C4-2B (cell line): ENCODE results near the gene DARS2.

Source experiments
- H3K27ac ChIP-seq: fragments of 450-650 bp; 2 replicates; pipeline ENCODE4 v1.5.1; 2017
- ZFX ChIP-seq: fragments of 450-650 bp; IDR thresholded peaks from 2 replicates; pipeline ENCODE4 v1.6.1; 2017
- TF ChIP-seq, protein P1 (sequence below): fragments of 450-650 bp; conservative IDR thresholded peaks from 2 replicates; pipeline ENCODE4 v1.5.1; 2017; ENCODE audit warnings: mild to moderate bottlenecking

Gene DARS2

DNA sequence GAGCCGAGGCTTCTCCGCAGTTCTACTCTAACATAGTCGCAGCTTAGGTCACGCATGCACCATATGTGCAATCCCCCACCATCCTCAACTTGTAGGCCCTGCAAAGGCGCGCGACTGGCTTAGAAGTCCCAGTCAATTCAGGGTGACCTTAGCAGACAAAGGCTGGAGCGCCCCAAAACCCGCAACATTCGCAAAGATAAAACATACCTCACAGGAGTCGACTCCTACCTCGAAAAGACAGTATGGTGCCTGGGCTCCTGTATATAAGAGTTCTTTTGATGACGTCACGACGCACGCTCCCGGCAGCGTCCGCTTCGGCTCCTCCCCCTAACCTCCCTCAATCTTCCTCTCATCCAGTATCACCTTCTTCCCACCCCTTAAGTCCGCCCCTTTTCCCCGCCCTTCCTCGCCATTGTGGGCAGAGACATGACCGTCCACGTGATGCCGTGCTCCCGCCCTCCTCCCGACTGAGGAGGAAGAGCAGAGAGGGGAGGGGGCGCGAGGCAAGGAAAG, 43.3 kb downstream of the DARS2 start, which contains the start of gene GAS5:
Gene GAS5, minus strand, starts transcription at position 237 of the 513 bp plus-strand sequence.
- TF ChIP-seq ZFX = no peak
- TF ChIP-seq, protein P1, sequence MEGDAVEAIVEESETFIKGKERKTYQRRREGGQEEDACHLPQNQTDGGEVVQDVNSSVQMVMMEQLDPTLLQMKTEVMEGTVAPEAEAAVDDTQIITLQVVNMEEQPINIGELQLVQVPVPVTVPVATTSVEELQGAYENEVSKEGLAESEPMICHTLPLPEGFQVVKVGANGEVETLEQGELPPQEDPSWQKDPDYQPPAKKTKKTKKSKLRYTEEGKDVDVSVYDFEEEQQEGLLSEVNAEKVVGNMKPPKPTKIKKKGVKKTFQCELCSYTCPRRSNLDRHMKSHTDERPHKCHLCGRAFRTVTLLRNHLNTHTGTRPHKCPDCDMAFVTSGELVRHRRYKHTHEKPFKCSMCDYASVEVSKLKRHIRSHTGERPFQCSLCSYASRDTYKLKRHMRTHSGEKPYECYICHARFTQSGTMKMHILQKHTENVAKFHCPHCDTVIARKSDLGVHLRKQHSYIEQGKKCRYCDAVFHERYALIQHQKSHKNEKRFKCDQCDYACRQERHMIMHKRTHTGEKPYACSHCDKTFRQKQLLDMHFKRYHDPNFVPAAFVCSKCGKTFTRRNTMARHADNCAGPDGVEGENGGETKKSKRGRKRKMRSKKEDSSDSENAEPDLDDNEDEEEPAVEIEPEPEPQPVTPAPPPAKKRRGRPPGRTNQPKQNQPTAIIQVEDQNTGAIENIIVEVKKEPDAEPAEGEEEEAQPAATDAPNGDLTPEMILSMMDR = no peak
- peak within 1 kb of the TSS; percentile 90 for H3K27ac ChIP-seq

DNA sequence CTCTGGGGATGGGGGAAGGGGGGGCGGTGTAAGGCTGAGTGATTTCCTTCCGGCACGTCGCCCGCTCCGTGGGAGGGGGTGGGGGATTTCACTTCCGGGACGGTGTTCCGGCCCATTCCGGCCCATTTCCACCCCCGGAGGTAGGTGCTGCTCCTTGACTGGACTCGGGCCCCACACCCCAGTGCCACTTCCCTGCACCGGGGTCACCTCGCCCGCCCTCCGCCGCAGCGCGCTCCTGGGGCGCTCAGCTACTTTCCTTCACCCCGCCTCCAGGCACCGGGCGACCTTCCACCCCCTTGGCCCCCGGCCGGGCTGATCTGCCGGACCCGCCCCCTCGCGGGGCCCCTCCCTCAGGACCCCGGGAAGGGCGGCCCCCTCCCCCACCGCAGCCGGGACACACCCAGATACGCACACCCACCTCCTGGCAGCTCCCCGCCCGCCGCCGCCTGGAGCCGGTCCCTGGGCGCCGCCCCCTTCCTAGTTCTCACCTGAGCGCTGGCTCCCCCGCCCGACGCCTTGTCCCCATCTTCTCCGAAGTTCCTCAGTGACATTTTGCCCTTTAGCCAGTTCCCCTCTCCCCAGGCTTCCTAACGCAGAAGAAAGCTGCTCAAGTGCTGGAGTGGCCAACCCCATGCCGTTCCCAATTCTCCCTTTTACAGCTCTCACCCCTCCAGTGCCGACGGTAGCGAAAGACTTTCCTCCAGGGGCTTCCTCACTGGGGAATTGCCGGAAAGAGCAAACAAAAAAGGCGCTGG, 44.0 kb downstream of the DARS2 start, which contains the start of gene ZBTB37:
Gene ZBTB37, plus strand, starts transcription at position 115 of the 755 bp plus-strand sequence. CDS start 1,846 bp downstream, outside the sequence.
- TF ChIP-seq, protein P1 = no peak
- TF ChIP-seq ZFX = no peak
- H3K27ac ChIP-seq = peak within 1 kb of the TSS; percentile 90

DNA sequence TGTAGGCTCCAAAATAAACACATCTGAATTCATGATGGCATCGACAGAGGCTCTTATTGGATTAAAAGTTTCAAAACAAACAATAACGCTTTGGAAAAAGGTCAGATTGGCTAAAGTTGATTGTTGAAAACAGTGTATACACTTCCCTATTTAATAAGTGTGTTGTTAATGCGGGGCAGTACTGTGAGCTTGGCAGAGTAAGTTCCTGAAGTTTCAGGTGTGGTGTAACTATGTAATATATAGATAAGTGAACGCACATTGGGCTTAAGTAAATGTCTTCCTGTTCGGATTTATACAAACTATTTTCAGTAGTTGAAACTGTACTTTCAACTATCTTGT, 44.5 kb downstream of the DARS2 start:
- peak overlapping the region; percentile 90 for H3K27ac ChIP-seq
- TF ChIP-seq, protein P1 = no peak
- TF ChIP-seq ZFX = no peak

DNA sequence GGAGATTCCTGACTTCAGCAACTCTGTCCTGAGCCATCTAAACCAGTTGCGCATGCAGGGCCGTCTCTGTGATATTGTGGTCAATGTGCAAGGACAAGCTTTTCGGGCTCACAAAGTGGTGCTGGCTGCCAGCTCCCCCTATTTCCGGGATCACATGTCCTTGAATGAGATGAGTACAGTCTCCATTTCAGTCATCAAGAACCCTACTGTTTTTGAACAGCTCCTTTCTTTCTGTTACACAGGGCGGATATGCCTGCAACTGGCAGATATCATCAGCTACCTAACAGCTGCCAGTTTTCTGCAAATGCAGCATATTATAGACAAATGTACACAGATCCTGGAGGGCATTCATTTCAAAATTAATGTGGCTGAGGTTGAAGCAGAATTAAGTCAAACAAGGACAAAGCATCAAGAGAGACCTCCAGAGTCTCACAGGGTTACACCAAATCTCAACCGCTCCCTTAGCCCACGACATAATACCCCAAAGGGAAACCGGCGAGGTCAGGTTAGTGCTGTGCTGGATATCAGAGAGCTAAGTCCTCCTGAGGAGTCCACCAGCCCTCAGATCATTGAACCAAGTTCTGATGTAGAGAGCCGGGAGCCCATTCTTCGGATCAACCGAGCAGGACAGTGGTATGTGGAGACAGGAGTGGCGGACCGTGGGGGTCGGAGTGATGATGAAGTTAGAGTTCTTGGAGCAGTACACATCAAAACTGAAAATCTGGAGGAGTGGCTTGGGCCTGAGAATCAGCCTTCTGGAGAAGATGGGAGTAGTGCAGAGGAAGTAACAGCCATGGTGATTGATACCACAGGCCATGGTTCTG, 46.0 kb downstream of the DARS2 start:
- peak overlapping the region; percentile 71 for H3K27ac ChIP-seq
- TF ChIP-seq, protein P1 = no peak

DNA sequence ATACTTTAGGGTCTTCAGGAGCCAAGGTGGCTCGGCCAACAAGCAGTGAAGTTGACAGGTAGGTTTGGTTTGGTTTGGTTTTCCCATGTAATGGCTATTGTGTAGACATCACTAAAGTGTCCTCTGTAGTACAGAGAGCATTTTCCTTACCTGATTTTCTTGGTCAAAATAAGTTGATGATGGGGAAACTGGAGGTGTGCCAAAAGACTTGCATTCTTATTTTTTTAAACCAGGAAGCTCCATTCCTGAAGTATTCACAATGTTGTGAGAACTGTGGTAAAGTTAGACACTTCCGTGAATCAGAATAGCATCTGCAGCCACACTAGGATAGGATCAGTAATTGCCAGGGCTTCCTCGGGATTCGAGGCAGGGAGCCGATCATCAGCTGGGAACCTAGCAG, 46.6 kb downstream of the DARS2 start:
- H3K27ac ChIP-seq = peak overlapping the region; percentile 71
- TF ChIP-seq, protein P1 = no peak
- no peak for TF ChIP-seq ZFX

DNA sequence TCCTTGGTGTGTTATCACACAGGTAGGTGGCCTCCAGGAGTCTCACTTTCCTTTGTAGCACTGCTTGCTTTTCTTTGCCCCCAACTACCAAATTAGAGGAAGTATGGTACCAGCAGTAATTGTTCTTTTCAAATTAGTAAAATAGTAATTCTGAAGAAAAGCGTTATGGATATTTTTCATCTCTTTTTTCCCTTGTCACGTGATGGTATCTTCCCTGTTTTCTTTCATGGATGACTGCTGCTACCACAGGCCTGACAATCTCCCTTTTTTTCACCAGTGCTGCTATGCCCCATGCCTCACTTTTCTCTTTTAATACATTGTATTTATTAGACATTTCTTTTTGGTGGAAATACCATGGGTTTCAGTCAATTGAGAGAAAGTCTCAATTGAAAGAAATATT, 47.0 kb downstream of the DARS2 start:
- TF ChIP-seq ZFX = no peak
- TF ChIP-seq, protein P1 = no peak

DNA sequence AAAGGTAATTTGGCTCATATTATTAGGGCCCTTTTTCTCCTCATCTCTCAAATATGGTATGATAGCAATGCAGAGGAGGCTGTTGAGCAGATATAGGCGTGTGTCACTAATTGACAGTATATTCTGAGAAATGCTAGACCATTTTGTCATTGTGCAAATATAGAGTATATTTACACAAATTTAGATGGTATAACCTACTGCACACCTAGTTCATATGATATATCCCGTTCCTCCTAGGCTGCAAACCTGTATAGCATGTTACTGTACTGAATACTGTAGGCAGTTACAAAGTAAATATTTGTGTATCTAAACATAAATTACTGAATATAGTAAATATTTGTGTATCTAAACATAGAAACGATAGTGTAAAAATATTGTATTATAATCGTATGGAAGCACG, 52.3 kb downstream of the DARS2 start:
- peak overlapping the region; percentile 72 for H3K27ac ChIP-seq
- no peak for TF ChIP-seq ZFX
- TF ChIP-seq, protein P1 = no peak

More for the DNA sequence above, 47.0 kb downstream of the DARS2 start:
- no peak overlapping the region; the same call in 1 of the 2 replicates for H3K27ac ChIP-seq
